Inferior parietal cortex (tissue), 1 donor: Measurements from ENCODE around the gene FGF16.
"Not testable (repeated sequence)": the region's sequence is repeated elsewhere in the genome, so short reads cannot be mapped to it uniquely, and the experiment has no call there.

Experiments
- DNase-seq: peaks from one replicate; pipeline ENCODE4 v3.0.0-alpha.2; 2016; ENCODE audit errors: extremely low spot score

FGF16 gene

DNA sequence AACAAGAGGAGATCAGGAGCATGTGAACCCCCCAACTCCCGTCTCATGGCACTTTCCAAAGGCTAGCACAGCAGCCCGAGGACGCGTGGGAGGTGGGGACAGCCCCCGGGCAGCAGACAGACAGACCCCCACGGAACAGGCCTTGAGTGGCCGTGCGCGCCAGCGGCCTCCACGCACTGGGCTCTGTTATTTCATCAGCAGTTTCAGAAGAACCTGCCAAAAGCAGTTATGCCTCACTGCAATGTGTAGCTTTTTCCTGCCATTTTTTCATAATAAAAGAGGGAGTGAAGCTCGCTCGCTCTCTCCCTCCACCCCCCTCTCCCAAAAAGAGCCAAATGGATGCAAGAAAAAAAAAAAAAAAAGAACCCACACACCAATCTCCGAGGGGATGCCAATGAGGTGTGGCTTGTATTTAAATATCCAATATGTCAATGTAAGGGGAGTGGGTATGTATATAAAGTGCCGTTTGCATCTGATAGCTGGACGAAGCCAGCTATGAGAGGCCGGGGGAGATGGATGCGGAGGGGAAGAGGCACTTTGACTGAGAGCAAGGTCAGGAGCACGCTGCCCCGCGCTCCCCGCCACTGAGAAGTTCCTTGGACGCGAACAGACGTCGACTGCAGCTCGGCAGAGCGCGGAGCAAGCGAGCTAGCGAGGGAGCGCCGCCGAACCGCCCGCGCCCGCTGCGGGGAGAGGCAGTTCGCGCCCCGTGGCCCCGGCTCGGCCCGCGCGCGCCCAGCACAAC is at the start of gene FGF16:
FGF16 (plus strand) TSS at position 482 of the 745 bp plus-strand sequence. CDS start 286 bp downstream, outside the sequence.
- no peak for DNase-seq

GRCh38 chrX:77398330-77398954 is 48.7 kb upstream of the FGF16 start:
- DNase-seq, result no peak

GRCh38 chrX:77404419-77404818 is 42.8 kb upstream of the FGF16 start:
- no peak for DNase-seq

DNA sequence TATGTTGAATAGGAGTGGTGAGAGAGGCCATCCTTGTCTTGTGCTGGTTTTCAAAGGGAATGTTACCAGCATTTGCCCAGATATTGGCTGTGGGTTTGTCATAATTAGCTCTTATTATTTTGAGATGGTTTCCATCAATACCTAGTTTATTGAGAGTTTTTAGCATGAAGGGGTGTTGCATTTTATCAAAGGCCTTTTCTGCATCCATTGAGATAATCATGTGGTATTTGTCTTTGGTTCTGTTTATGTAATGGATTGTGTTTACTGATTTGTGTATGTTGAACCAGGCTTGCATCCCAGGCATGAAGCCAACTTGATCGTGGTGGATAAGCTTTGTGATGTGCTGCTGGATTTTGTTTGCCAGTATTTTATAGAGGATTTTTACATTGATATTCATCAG is 39.4 kb upstream of the FGF16 start:
- not testable (repeated sequence) for DNase-seq

- no peak for DNase-seq
Measured at GRCh38 chrX:77412631-77413030, 34.6 kb upstream of the FGF16 start.

GRCh38 chrX:77415161-77415560 is 32.0 kb upstream of the FGF16 start:
- DNase-seq, result no peak

- no peak for DNase-seq
Measured at GRCh38 chrX:77415882-77416281, 31.3 kb upstream of the FGF16 start.

DNA sequence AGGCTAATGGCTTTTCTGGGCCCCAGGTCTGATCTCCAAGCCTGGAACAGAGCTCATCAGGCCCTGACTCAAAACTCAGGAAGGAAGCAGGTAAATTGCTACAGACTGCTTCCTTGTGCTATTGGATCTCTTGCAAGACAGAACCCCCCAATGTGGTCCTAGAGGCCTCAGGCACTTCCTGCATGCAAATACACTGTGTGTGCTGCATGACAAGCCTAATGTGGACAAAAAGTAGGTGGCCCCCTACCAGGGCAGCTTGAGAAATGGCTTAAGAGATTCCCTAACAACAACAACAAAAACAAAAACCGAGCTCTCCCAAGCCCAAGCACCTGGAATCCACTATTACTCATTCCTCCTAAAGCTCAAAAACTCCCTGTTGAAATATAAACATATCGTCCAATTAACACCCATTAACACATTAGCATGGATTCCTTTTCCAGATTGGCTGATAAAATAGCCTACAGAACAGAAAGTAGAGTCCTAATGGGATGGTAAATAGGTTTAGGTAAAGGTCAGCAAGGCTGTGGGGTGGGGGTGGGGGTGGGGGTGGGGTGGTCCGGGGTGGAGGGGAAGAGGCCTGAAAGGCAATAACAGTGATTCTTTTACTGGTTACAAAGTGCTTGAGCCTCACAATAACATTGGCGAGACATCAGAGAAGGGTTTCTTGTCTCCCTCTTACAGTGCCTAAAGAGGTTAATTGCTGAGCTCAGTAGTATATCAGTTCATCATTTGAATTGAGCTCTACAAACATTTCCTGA is 24.1 kb upstream of the FGF16 start:
- DNase-seq, result no peak

DNA sequence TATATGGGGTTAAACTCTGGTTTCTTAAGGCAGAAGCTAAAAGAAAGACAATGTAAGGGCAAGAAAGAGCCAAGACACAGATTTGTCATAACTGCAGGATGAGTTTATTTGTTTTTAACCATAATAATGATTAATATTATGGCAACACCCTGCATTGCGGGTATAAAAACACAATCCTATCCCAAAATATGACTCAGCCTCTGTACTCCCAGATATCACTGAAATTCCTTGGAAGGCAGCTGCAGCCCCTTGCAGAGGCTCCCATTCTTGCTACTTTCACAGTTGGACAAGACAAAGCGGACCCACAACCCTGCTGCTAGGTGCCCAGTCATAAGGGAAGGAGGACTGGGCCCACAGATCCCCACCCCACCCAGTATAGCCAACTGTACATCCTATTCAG is 20.4 kb upstream of the FGF16 start:
- DNase-seq, result no peak

DNA sequence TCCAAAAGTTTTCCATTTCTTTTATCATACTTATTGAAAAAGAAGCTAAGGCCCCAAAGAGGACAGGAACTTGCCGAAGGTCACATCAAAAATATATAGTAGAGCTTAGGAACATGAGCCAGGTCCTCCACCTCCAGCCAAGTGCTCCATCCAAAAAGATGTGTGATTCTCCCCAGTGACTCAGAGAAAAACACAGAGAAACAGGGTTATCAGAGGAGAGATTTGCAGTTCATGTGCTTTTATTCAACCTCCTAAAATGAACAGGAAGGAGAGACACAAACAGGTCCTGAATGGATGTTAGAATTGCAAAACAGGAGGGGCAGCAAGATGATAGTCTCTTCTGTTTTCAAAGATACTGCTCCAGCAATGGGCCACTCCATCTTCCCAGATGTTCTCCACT is 19.6 kb upstream of the FGF16 start:
- DNase-seq, result no peak

GRCh38 chrX:77428551-77428950 is 18.6 kb upstream of the FGF16 start:
- no peak for DNase-seq

DNA sequence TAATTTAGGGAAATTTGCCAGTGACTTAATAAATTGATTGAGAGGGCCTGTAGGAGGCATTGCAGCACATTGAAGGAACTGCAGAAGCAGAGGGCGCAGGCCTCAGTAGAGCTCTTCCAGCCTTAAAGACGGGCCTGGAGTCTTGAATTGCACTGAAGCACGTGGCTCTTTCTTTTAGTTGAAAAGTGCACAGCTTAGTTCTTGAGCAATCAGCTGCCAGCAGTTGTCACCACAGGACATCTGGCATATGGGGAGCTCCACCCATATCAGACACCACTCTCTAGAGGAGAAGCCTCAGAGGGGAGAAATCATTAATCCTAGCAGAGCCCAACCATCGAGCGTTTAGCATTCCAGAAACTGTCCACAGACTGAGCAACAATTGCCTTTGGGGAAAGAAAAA is 16.0 kb upstream of the FGF16 start:
- no peak for DNase-seq

DNA sequence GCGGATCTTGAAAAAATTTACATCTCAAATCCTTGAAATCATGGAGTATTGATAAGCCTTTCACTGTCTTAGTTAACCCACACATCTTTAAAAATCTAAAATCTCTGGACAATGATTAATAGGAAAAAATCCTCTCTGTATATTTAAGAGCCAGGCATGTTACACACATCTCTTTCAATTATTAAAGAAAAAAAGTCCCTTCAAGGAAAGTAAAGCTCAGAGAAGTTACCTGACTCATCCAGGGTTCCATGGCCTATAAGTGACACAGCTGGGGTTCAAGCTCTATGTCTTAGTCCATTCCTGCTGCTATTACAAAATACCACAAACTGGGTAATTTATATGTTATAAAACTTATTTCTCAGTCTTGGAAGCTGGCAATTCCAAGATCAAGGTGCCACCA is 14.2 kb upstream of the FGF16 start:
- DNase-seq, result no peak

DNA sequence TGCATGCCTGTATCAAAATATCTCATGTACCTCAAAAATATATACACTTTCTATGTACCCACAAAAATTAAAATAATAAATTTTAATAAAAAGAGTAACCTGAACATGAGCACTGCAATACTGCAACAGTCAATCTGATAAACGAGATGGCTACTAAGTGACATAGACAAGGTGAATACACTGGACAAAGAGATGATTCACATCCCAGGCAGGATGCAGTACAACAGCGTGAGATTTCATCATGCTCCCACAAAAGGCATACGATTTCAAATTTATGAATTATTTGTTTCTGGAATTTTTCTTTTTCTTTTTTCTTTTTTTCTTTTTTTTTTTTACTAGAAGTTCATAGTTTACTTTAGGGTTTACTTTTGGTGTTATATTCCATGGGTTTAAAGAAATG is 12.2 kb upstream of the FGF16 start:
- no peak for DNase-seq

DNA sequence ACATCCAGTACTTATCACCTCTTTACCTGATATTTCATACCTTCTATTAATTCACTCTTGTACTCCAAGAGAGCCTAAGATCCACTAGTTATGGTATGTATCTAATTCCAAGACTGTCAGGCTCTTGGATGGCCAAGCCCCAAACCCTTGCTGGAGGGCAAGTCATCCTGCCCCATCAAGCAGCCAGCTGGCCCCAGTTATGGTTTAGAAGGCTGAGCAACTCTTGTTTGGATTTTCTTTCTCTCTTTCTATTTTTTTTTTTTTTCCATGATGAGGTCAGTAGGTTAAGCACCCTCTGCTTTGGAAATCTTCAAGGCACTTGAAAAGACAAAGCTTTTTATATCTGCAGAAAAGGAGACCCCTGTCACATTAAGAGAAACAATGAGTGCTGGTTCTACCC is 10.9 kb upstream of the FGF16 start:
- DNase-seq, result no peak

GRCh38 chrX:77436682-77437081 is 10.5 kb upstream of the FGF16 start:
- DNase-seq, result no peak

GRCh38 chrX:77440330-77440729 is 6.9 kb upstream of the FGF16 start:
- DNase-seq, result no peak

DNA sequence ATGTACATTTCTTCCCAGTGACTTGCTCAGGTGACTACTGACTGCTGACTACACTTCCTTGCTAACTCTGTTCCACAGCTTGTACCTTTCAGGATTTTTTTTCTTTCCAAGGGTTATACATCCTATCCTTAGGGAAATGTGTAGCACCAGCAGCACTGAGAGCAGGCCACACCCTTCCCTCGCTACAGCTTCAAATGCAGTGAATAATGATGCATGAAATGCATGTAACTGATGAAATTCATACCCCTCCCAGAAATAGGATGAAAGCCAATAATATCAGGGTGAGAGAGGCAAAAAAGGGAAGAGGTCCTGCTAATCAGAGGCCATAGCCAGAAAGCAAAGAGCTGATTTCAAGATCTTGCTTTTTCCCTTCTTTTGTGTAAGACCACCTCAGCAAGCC is 6.2 kb upstream of the FGF16 start:
- DNase-seq, result no peak

DNA sequence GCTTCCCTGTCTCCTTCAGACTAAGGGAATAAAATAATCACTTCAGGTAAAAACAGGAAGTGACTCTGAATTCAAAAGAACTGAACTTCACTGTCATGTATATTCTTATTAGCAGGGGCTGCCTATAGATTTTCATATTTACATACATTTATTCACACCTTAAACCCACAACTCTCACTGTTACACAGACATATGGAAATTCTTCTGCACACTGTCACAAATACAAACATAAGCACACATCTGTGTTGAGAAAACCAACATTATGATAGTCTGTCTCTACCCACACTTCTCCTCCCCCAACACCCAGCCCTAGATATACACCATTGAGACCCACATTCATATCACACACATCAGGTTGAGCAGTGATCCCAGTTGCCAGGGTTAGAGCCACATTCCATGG is 5.7 kb upstream of the FGF16 start:
- no peak for DNase-seq

GRCh38 chrX:77442728-77443127 is 4.5 kb upstream of the FGF16 start:
- no peak for DNase-seq

DNA sequence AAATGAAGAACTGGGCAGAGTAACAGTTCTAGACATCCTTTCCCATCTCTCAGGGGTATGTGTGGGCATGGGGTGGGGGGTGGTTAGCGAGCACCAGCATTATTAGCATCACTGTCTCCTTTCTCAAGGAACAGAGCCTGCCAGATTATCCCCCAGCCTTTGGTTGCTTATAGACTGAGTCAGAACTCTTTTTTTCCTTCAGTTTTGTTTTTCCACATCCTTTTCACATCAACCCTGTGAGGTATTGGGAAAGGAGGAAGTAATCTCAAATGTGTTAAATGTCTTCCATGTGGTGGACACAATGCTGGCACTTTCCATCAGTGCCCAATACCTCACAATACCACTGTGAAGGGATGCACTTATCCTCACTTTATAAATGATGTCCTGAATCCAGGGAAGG is 3.1 kb upstream of the FGF16 start:
- DNase-seq, result no peak

GRCh38 chrX:77444545-77444944 is 2.6 kb upstream of the FGF16 start:
- DNase-seq, result no peak

DNA sequence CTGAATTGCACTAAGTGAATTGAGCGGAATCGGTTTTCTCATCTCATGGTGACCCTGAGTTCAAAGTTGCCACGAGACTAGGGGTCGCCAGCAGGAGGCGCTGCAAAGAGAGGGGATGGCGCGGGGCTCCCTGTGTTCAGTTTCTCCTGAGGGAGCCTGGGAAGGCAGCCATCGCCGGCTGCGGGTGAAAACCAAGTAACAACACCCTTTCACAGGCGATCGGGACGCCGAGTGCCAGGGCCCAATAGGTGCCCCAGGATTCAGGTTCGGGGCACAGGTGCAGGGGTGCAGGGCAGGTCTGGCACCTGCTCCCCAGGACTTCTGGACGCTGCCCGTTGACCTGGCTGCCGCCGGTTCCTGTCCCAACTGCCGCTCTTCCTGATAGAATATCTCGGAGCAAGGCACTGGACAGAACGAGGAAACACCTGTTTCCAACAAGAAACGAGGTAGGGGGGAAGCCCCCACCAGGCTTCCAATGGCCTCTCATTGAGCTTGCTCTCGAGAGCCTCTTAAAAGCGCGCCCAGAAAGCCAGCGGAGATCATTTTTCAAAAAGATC is 1.1 kb upstream of the FGF16 start:
- no peak for DNase-seq
